Prostate gland (tissue), 2 donors: ENCODE measurements around the gene RIPPLY2. TPM values are rescaled to one million over a fixed set of nuclear protein-coding genes. Genes with fewer than 3 reads are reported as not detected.

Experiments
- DNase-seq: peaks from one replicate; pipeline ENCODE4 v3.0.0-alpha.2; 2019; ENCODE audit warnings: low spot score
- H3K27ac ChIP-seq, 2 donors: fragments of 200-600 bp; sonication (generic); 2 replicates each; pipeline ENCODE4 v1.5.1; 2017 to 2019
- H3K27me3 ChIP-seq: fragments of 200-600 bp; sonication (generic); replicated peaks from 2 replicates; pipeline ENCODE4 v1.5.1; 2019; ENCODE audit not compliant: insufficient read depth
- H3K36me3 ChIP-seq, 2 donors: fragments of 200-600 bp; sonication (generic); 1 replicate in 1 of 2; 2 replicates in 1 of 2; pipeline versions ENCODE4 v1.5.1 to v1.8.1; 2017 to 2019
- H3K4me1 ChIP-seq: fragments of 200-600 bp; sonication (generic); replicated peaks from 2 replicates; pipeline ENCODE4 v1.5.1; 2019
- H3K4me3 ChIP-seq, 2 donors: fragments of 200-600 bp; sonication (generic); 2 replicates each; pipeline ENCODE4 v1.5.1; 2017 to 2019
- H3K9me3 ChIP-seq: fragments of 200-600 bp; sonication (generic); 2 replicates; pipeline ENCODE4 v1.5.1; 2017
- POLR2A ChIP-seq: fragments of 450-650 bp; IDR thresholded peaks from one replicate; pipeline ENCODE4 v1.6.1; 2016; ENCODE audit warnings: antibody characterized with exemption, mild to moderate bottlenecking
- POLR2AphosphoS5 ChIP-seq: sonication (generic); formaldehyde crosslinking; IDR thresholded peaks from one replicate; pipeline ENCODE4 v1.6.1; 2017; ENCODE audit warnings: antibody characterized with exemption
- WGBS: methylation state at CpG from one replicate; pipeline ENCODE4 v1.1.5; 2018; 5-methylcytosine and 5-hydroxymethylcytosine counted together
- intact Hi-C: fragments of 100-400 bp; cut with DNase I; formaldehyde crosslinking; loops from one replicate; pipeline ENCODE4 v1.14.2; 2022
- total RNA-seq, 2 donors: library from RNA; depleted of rRNA; stranded (reverse); fragments of >200 nt; gene quantifications; one replicate each; pipeline ENCODE4 v1.1.0, GENCODE V29; 2016
- TF ChIP-seq, protein P1 (sequence below), 4 experiments: fragments of 200-600 bp in 2 of 4; fragments of 450-650 bp in 2 of 4; sonication (generic) in 2 of 4; IDR thresholded peaks; 1 replicate in 3 of 4; 2 replicates in 1 of 4; pipeline ENCODE4 v1.5.1; 2016 to 2019; ENCODE audit warnings: antibody characterized with exemption in 4 of 4, mild to moderate bottlenecking in 2 of 4, moderate library complexity in 2 of 4

The RIPPLY2 gene
- total RNA-seq, 2 donors from 2014 or later, result 0.23 TPM; not detected in 1

- Histone ChIP-seq H3K27ac (no peak overlapping the region), H3K4me3 (no peak overlapping the region), H3K27me3 (no peaks in the 10 kb centered on the region), H3K36me3 (no peaks in the 10 kb centered on the region), H3K4me1 (no peaks in the 10 kb centered on the region), H3K9me3 (no peaks in the 10 kb centered on the region)
- DNase-seq, result no peak
- 89% methylated on average over 3 of the region's 3 CpGs for WGBS
- TF ChIP-seq POLR2A (no peak), POLR2AphosphoS5 (no peak)
- TF ChIP-seq, protein P1, sequence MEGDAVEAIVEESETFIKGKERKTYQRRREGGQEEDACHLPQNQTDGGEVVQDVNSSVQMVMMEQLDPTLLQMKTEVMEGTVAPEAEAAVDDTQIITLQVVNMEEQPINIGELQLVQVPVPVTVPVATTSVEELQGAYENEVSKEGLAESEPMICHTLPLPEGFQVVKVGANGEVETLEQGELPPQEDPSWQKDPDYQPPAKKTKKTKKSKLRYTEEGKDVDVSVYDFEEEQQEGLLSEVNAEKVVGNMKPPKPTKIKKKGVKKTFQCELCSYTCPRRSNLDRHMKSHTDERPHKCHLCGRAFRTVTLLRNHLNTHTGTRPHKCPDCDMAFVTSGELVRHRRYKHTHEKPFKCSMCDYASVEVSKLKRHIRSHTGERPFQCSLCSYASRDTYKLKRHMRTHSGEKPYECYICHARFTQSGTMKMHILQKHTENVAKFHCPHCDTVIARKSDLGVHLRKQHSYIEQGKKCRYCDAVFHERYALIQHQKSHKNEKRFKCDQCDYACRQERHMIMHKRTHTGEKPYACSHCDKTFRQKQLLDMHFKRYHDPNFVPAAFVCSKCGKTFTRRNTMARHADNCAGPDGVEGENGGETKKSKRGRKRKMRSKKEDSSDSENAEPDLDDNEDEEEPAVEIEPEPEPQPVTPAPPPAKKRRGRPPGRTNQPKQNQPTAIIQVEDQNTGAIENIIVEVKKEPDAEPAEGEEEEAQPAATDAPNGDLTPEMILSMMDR (IDR thresholded peaks at IDR 0.05), result no peak
- intact Hi-C loops, result no loop called here
These were observed 19.4 kb downstream of the RIPPLY2 start for GRCh38 chr6:83872386-83873118.

DNA sequence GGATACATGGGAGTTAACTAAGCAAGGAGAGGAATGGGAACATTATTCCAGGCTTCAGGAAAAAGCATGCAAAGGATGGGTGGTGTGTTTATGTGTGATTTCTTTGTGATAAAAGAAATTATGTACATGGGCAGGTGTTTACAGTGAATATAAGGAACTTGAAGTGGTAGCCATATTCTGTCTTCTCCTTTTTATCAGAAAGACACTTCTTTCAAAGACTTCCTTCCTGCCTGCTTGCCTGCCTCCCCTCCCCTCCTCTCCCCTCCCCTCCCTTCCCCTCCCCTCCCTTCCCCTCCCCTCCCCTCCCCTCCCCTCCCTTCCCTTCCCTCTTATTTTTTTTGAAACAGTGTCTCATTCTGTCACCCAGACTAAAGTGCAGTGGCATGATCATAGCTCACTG is 20.7 kb downstream of the RIPPLY2 start:
- Histone ChIP-seq H3K4me1 (no peaks in the 10 kb centered on the region), H3K36me3 (no peaks in the 10 kb centered on the region), H3K27me3 (no peaks in the 10 kb centered on the region), H3K27ac (no peak overlapping the region), H3K9me3 (no peaks in the 10 kb centered on the region), H3K4me3 (no peak overlapping the region)
- DNase-seq, result no peak
- no peak for TF ChIP-seq POLR2AphosphoS5
- TF ChIP-seq POLR2A, result no peak
- TF ChIP-seq, protein P1 (IDR thresholded peaks at IDR 0.05), result no peak
- intact Hi-C loops, result no loop called here

- Histone ChIP-seq H3K4me1 (no peaks in the 10 kb centered on the region), H3K27me3 (no peaks in the 10 kb centered on the region), H3K36me3 (no peaks in the 10 kb centered on the region), H3K27ac (no peak overlapping the region), H3K9me3 (no peaks in the 10 kb centered on the region), H3K4me3 (no peak overlapping the region)
- no peak for DNase-seq
- intact Hi-C loops, result no loop called here
- TF ChIP-seq POLR2AphosphoS5 (no peak), POLR2A (no peak)
- TF ChIP-seq, protein P1 (IDR thresholded peaks at IDR 0.05), result no peak
- WGBS, result 92% methylated on average over 6 of the region's 6 CpGs
These were observed 22.7 kb downstream of the RIPPLY2 start for GRCh38 chr6:83875843-83876242.

GRCh38 chr6:83878902-83879644 is 25.9 kb downstream of the RIPPLY2 start:
- no peaks in the 10 kb centered on the region for H3K4me1 ChIP-seq
- H3K9me3 ChIP-seq, result no peaks in the 10 kb centered on the region
- DNase-seq, result no peak
- intact Hi-C loops, result no loop called here
- no peak overlapping the region for H3K27ac ChIP-seq
- H3K36me3 ChIP-seq, result no peaks in the 10 kb centered on the region
- TF ChIP-seq POLR2A (no peak), POLR2AphosphoS5 (no peak)
- TF ChIP-seq, protein P1 (IDR thresholded peaks at IDR 0.05), result no peak
- 69% methylated on average over 4 of the region's 4 CpGs for WGBS
- no peaks in the 10 kb centered on the region for H3K27me3 ChIP-seq
- H3K4me3 ChIP-seq, result no peak overlapping the region

DNA sequence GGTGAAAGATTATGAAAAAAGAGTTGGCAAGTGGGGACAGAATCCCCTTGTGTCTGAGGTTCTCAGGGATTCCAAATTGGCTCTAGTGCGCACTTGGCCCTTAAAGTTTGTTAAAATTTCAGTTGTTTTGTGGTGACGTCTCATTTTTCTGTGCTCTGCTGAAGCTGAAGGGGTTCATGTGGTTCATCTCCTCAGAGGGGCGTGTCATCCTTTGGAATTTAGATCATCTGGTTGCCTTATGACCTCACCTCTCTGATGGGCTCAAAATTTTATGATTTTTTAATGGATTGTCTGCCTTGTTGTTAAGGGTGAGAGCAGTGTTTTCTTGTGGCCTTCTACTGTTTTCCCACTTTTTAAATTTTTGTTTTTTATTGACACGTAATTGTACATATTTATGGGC is 26.6 kb downstream of the RIPPLY2 start:
- TF ChIP-seq POLR2A (no peak), POLR2AphosphoS5 (no peak)
- TF ChIP-seq, protein P1 (IDR thresholded peaks at IDR 0.05), result no peak
- Histone ChIP-seq H3K4me1 (no peaks in the 10 kb centered on the region), H3K36me3 (no peaks in the 10 kb centered on the region), H3K4me3 (no peak overlapping the region), H3K27me3 (no peaks in the 10 kb centered on the region), H3K9me3 (no peaks in the 10 kb centered on the region), H3K27ac (no peak overlapping the region)
- intact Hi-C loops, result loop anchor here (5.0 kb wide), 1 partner anchor 343 kb away; no protein-coding TSS in a partner anchor
- 96% methylated on average over 4 of the region's 4 CpGs for WGBS
- DNase-seq, result no peak
